ENCODE results near the gene ACVR1C.

Gene ACVR1C

GRCh38 chr2:157628477-157629415, at the start of gene ACVR1C:
Gene ACVR1C, minus strand, starts transcription at chr2:157628864. Its CDS starts 220 bp downstream, at chr2:157628644.
- peak in 1 of 2 experiments; percentile 7 for DNase-seq (ENCODE audit: low read depth in 2 of 2)

GRCh38 chr2:157677941-157678340, 49.3 kb upstream of the ACVR1C start:
- DNase-seq (ENCODE audit: low read depth in 2 of 2): no peak

GRCh38 chr2:157672129-157672528, 43.5 kb upstream of the ACVR1C start:
- DNase-seq (ENCODE audit: low read depth in 2 of 2): no peak

DNA sequence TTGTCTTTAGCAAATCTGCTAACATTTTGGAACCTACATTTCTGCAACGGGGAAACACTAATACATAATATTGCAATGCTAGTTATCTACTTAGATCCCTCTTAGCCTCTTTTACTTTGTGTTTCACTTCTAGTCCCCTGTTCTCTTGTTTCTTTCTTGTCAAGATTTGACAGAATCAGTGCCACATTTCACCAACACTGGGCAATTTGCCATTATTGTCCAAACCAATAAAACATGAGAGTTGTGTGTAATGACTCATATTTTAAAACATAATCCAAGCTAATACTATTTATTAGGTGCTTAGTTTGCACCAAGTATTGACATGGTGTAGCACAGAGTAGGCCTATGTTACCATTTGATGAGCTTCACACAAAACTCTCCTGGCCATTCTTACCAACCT, 33.7 kb upstream of the ACVR1C start:
- no peak for DNase-seq (ENCODE audit: low read depth in 2 of 2)

- DNase-seq (ENCODE audit: low read depth in 2 of 2): no peak
These were observed 33.1 kb upstream of the ACVR1C start for GRCh38 chr2:157661776-157662175.

DNA sequence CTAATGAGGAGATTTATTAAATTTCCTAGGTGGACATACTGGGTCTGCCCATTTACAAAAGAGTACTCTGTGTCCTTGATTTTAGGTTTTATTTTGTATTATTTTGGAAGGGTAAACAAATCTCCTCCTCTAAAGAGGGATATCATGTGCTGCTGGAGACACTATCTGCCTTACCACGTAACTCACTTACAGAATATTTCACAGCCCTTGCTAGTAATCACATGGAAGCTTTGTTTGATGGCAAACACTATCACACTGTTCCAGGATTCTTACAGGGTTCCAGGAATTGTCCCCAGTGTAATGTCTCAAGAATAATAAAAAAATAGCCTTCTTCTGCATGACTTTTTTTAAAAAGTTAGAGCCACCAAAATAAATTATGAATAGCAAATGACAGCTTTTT, 29.2 kb upstream of the ACVR1C start:
- DNase-seq (ENCODE audit: low read depth in 2 of 2): no peak

GRCh38 chr2:157657101-157657500, 28.4 kb upstream of the ACVR1C start:
- DNase-seq (ENCODE audit: low read depth in 2 of 2): no peak

- no peak for DNase-seq (ENCODE audit: low read depth in 2 of 2)
These were observed 16.1 kb upstream of the ACVR1C start for GRCh38 chr2:157644776-157645175.

GRCh38 chr2:157631861-157632260, 3.2 kb upstream of the ACVR1C start:
- DNase-seq (ENCODE audit: low read depth in 2 of 2): no peak

DNA sequence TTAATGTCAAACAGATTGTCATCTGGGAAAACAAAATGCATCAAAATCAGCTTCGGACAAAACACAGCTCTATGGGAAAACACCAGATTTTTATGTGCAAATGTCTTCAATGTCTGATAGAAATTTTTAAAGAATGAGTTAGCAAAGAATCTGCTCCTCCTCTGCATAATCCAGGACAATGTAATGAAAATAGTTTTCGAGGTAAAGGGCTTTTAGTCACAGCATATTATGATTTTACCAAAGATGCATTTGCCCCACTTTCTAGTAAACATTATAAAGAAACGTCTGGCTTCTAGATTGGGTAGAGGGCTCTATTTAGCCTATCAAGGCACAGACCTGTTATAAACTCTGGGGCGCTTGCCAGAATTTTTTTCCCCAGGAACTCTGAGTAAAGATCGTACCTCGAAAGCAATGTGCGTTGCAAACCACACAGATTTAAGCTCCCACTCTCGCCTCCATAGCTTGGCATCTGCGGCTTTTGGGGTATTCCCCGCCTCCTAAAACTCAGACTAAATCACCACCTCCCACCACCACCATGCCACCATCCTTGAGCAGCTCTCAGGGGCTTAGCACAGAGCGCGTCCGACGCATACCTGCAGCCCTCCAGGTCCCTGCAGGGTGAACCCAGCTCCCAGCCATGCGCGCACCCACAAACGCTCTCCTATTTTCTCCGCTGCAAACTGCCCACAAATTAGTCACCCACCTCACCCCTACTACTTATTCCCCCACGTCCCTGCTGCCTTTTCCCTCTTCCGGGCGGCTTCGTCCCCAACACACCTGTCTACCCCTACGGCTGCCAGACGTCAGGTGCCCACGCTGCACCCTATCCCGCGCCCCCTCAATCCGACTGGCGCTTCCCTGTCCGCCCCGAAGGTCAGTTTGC, 829 bp downstream of the ACVR1C start:
- DNase-seq (ENCODE audit: low read depth in 2 of 2): peak in 1 of 2 experiments; percentile 5

- DNase-seq (ENCODE audit: low read depth in 2 of 2): no peak
These were observed 3.4 kb downstream of the ACVR1C start for GRCh38 chr2:157625296-157625695.

DNA sequence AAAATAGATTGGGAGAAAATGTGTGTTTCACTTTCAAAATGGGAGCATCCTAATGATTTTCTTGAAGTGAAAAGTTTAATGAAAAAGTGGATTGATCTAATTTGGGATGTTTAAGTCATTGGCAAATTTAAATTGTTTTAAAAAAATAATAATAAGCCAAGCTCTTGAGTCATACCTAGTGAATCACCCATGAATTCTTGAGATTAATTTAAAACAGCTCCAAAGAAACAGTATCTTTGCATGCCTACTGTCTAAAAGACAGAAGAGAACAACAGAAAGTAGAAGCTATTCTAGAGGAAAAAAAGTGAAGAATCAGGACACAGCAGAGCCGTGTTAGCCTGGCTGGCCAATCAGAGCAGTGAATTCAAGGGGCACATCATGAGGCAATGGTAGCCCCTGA, 7.7 kb downstream of the ACVR1C start:
- DNase-seq (ENCODE audit: low read depth in 2 of 2): peak; percentile 23 to 39

DNA sequence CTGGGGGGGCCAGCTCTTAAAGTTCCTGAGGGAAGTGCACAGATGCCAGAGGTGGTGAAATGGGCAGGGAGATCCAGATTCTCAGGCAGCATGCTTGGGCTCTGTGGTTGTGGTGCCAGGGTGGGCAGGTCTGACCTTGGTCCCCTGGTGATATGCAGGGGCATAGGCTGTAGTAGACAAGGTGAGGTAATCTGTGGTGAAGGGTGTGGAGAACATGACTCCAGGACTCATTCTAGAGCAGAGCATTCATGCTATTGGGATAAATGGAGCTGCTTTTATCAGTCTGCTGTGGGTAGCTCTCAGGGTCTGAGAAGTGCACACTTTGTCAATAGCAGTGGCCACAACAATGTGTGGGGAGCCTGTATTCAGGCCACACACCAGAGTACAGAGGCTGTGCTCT, 16.9 kb downstream of the ACVR1C start:
- no peak for DNase-seq (ENCODE audit: low read depth in 2 of 2)

DNA sequence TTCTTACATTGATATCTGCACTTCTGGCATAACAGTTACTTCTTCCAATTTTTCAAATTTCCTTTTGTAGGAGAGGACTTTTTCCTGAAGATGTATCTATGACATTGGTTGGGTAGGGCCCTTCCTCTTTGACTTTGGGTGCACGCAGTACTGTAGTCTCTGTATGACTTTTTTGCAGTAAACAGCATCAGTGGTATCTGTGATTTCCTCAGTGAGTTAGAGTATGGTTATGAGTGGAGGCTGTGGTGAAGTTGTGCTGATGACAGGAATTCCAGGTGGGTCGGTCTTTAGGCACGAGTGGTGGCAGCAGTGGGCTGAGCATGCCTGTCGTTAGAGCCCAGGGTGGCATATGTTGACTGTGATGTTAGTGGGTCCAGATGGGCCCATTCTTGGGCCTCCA, 17.6 kb downstream of the ACVR1C start:
- no peak for DNase-seq (ENCODE audit: low read depth in 2 of 2)

GRCh38 chr2:157606534-157606933, 22.1 kb downstream of the ACVR1C start:
- no peak for DNase-seq (ENCODE audit: low read depth in 2 of 2)

- DNase-seq (ENCODE audit: low read depth in 2 of 2): no peak
These were observed 25.5 kb downstream of the ACVR1C start for GRCh38 chr2:157603198-157603597.

DNA sequence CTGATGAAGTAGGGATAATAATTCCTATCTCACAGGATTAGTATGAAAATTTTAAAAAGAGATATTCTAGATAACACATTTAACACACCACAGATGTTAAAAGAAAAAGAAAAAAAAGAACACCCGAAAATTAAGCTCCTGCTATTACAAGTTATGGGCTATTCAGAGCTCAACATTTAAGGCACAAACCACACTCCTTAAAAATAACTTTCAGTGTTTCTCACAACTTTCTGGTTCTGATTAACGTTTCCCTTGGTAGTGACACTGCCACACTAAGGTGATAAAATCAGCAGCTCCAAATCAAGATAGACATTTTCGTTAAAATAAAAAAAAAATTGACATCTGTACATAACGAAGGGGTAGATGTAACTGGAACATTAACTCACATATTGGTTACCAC, 26.9 kb downstream of the ACVR1C start:
- no peak for DNase-seq (ENCODE audit: low read depth in 2 of 2)

DNA sequence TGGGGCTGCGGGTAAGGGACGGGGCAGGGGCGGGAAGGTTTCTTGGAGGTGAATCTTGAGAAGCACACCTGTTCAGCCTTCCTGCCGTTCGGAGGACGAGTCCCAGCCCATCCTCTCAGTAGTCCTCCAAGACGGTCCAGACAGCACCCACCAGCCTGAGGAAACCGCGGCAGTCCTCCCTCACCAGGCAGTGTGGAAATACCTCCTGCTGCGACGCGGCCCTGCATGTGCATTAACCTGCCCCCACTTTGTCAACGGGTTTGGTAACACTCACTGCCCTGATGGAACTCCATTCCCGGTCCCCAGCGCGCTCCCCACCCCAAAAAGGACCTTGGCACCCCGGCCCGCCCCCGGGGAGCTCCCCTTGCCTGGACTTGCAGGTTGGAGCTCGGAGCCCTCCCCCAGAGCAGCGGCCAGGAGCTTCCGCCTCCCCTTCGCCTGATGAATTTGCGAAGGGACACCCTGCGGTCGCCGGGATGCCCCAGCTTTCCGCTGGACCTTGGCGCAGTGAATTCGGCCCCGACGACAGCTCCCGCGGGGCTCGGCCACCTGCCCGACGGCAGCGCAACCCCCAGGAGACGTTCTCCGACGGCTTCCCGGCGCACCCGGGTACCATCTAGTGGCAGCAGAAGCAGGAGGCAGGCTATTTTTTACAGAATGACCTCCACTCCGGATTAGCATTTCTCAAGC, 31.5 kb downstream of the ACVR1C start:
- no peak for DNase-seq (ENCODE audit: low read depth in 2 of 2)

DNA sequence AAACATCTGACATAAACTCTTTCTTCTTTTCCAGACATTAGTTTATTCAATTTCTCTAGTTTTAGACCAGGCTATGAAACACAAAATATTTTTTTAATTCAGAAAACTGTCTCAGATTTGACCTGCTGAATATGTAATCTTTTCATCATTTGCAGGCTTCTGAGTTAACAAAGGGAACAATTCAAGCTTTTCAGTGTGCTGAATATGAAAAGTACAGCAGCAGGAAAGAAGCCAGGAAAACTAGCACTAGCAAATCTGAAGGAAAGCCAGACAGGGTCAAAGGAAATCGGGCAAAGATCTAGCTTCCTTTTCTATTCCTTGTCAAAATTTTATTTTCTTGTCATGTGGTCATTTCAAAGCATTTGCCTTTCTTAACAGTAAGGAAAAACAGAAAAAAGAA, 35.3 kb downstream of the ACVR1C start:
- no peak for DNase-seq (ENCODE audit: low read depth in 2 of 2)

- DNase-seq (ENCODE audit: low read depth in 2 of 2): peak; percentile 4 to 12
These were observed 35.7 kb downstream of the ACVR1C start for GRCh38 chr2:157592948-157593347.

DNA sequence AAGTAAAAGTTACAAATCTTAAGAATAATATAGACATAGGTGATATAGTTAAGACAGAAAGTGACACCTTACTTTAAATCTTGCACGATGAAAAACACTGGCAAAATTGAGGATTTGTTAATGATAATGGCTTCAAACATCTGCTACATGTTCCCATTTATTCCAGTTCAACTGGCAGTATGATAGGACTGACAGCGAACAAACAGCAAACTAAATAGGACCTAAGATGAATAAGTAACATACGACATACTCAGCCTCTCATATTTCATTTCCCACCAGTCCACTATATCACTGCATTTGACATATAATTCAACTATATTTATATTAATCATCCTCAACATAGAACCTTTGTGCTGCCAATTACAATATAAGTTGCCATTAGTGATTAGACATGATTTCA, 36.3 kb downstream of the ACVR1C start:
- DNase-seq (ENCODE audit: low read depth in 2 of 2): no peak

DNA sequence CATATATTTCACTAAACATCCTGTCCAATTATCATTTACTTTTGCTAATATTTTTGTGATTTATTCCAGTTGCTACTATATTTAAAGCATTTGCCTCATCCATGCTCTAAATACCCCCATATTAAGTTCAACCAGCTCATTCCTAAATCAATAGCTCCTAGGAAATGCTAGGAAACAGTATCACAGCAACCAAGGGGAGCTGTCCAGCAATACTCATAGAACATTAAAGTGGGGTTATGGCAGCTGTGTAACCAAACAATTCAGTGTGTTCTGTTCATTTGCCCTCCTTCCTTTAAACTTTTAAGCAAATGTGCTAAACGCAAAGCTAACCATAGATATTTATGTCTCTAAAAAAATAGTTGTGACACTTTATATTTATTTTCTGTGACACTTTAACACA, 41.1 kb downstream of the ACVR1C start:
- no peak for DNase-seq (ENCODE audit: low read depth in 2 of 2)
